CD4-positive, alpha-beta T cell (primary cell): ENCODE measurements around the gene C1QL4. TPM values are rescaled to one million over a fixed set of nuclear protein-coding genes. Genes with fewer than 3 reads are reported as not detected.

Source experiments
- ATAC-seq: fragments of 200-7000 bp; cut with Tn5 transposase; one replicate; pipeline ENCODE4 v1.10.0; 2022; ENCODE audit warnings: mild to moderate bottlenecking; ENCODE audit not compliant: poor library complexity
- CTCF ChIA-PET: fragments of 350-600 bp; sonication (Branson Sonifier 250); formaldehyde crosslinking; loops from one replicate; lab custom pipeline; 2021; ENCODE audit warnings: antibody characterized with exemption, inconsistent platforms; lab: Charles Lee
- POLR2A ChIA-PET: fragments of 350-600 bp; sonication (Branson Sonifier 250); formaldehyde crosslinking; loops from one replicate; lab custom pipeline; 2021; ENCODE audit warnings: antibody characterized with exemption, inconsistent platforms; lab: Charles Lee
- DNase-seq, 14 experiments: peaks; one replicate each; pipeline ENCODE4 v3.0.0-alpha.2; 2013 to 2020; ENCODE audit warnings: mixed read lengths in 2 of 14
- H3K27ac ChIP-seq, 2 donors: one replicate each; pipeline versions ENCODE4 v1.5.1 to v1.7.0; 2013; ENCODE audit warnings: low read length in 2 of 2, low read depth in 1 of 2, mild to moderate bottlenecking in 1 of 2
- H3K27me3 ChIP-seq, 2 experiments: 1 replicate in 1 of 2; 2 replicates in 1 of 2; pipeline versions ENCODE4 v1.6.1 to v1.7.0; 2013; ENCODE audit warnings: low read length in 2 of 2, control low read depth in 1 of 2, mild to moderate bottlenecking in 1 of 2, moderate library complexity in 1 of 2; ENCODE audit not compliant: insufficient read depth in 2 of 2, control insufficient read depth in 1 of 2
- H3K36me3 ChIP-seq: one replicate; pipeline ENCODE4 v1.6.1; 2013; ENCODE audit warnings: low read length, control low read depth; ENCODE audit not compliant: insufficient read depth
- H3K4me1 ChIP-seq: one replicate; pipeline ENCODE4 v1.6.1; 2013; ENCODE audit warnings: low read length, control low read depth; ENCODE audit not compliant: insufficient read depth
- H3K4me3 ChIP-seq: one replicate; pipeline ENCODE4 v1.5.1; 2013; ENCODE audit warnings: mild to moderate bottlenecking, low read length, moderate library complexity
- H3K9me3 ChIP-seq, 2 experiments: 1 replicate in 1 of 2; 2 replicates in 1 of 2; pipeline versions ENCODE4 v1.6.1 to v1.7.0; 2013; ENCODE audit warnings: low read length in 2 of 2, mild to moderate bottlenecking in 2 of 2, control low read depth in 1 of 2, moderate library complexity in 1 of 2; ENCODE audit not compliant: control insufficient read depth in 1 of 2, insufficient read depth in 1 of 2
- H3K27ac Mint-ChIP-seq: one replicate; pipeline ENCODE4 v1.8.0; 2020; ENCODE audit warnings: mixed read lengths
- H3K27me3 Mint-ChIP-seq: one replicate; pipeline ENCODE4 v1.8.0; 2021; ENCODE audit warnings: mixed read lengths
- H3K36me3 Mint-ChIP-seq: one replicate; pipeline ENCODE4 v1.8.0; 2021; ENCODE audit warnings: low read depth, mixed read lengths
- H3K4me1 Mint-ChIP-seq: one replicate; pipeline ENCODE4 v1.8.0; 2021; ENCODE audit warnings: low read depth, mixed read lengths
- H3K4me3 Mint-ChIP-seq: one replicate; pipeline ENCODE4 v1.8.0; 2020; ENCODE audit warnings: mild to moderate bottlenecking, mixed read lengths
- H3K9me3 Mint-ChIP-seq: one replicate; pipeline ENCODE4 v1.8.0; 2020; ENCODE audit warnings: mixed read lengths
- CTCF ChIP-seq: fragments of 200-600 bp; IDR thresholded peaks from one replicate; pipeline ENCODE4 v1.8.0; 2022; ENCODE audit warnings: antibody characterized with exemption, mild to moderate bottlenecking
- intact Hi-C, 2 experiments: fragments of 100-400 bp; cut with DNase I in 1 of 2; cut with micrococcal nuclease in 1 of 2; formaldehyde crosslinking; loops; one replicate each; pipeline versions ENCODE4 v1.15.1 to v1.9.0; 2023 to 2025; cut with DNase I, micrococcal nuclease
- total RNA-seq, 174 experiments: library from RNA in 2 of 174; stranded (reverse) in 2 of 174; gene quantifications; one replicate each; pipeline ENCODE4 v1.2.3 and lab custom pipeline; 2021 to 2026

C1QL4 gene
- total RNA-seq, 2 experiments from 2014 or later: not detected

GRCh38 chr12:49305762-49306510, 31.1 kb downstream of the C1QL4 start:
- Mint-ChIP-seq H3K4me3 (no peak overlapping the region), H3K27me3 (peaks cover 58% of the 10 kb centered on the region), H3K36me3 (no peaks in the 10 kb centered on the region), H3K27ac (no peak overlapping the region), H3K4me1 (no peaks in the 10 kb centered on the region), H3K9me3 (no peaks in the 10 kb centered on the region)
- ATAC-seq (no peak), DNase-seq (no peak)
- H3K27me3 ChIP-seq: peaks cover 4 to 5% of the 10 kb centered on the region in 2 experiments
- H3K36me3 ChIP-seq: no peaks in the 10 kb centered on the region
- ChIA-PET CTCF (no interaction called here), POLR2A (no interaction called here)
- H3K4me1 ChIP-seq: peaks cover 4% of the 10 kb centered on the region
- intact Hi-C loops: no loop called here
- no peaks in the 10 kb centered on the region for H3K9me3 ChIP-seq
- no peak for TF ChIP-seq CTCF
- no peak overlapping the region for H3K4me3 ChIP-seq
- no peak overlapping the region for H3K27ac ChIP-seq

GRCh38 chr12:49304161-49304560, 32.8 kb downstream of the C1QL4 start:
- intact Hi-C loops: no loop called here
- Histone ChIP-seq H3K4me3 (no peak overlapping the region), H3K4me1 (peaks cover 4% of the 10 kb centered on the region), H3K36me3 (no peaks in the 10 kb centered on the region), H3K27me3 (peaks cover 0 to 5% of the 10 kb centered on the region in 2 experiments), H3K27ac (no peak overlapping the region), H3K9me3 (no peaks in the 10 kb centered on the region)
- Mint-ChIP-seq H3K9me3 (no peaks in the 10 kb centered on the region), H3K36me3 (no peaks in the 10 kb centered on the region), H3K4me1 (no peaks in the 10 kb centered on the region), H3K4me3 (no peak overlapping the region), H3K27me3 (peaks cover 54% of the 10 kb centered on the region), H3K27ac (no peak overlapping the region)
- ChIA-PET POLR2A (no interaction called here), CTCF (no interaction called here)
- no peak for ATAC-seq
- TF ChIP-seq CTCF: no peak
- DNase-seq: no peak

- intact Hi-C loops: no loop called here
- ATAC-seq (no peak), DNase-seq (no peak)
- peaks cover 60% of the 10 kb centered on the region for H3K27me3 Mint-ChIP-seq
- H3K4me3 Mint-ChIP-seq: no peak overlapping the region
- no peaks in the 10 kb centered on the region for H3K9me3 Mint-ChIP-seq
- Histone ChIP-seq H3K9me3 (peaks cover 0 to 6% of the 10 kb centered on the region in 2 experiments), H3K4me1 (peaks cover 16% of the 10 kb centered on the region), H3K36me3 (no peaks in the 10 kb centered on the region), H3K27ac (no peak overlapping the region), H3K4me3 (no peak overlapping the region), H3K27me3 (peaks cover 21 to 27% of the 10 kb centered on the region in 2 experiments)
- POLR2A ChIA-PET: no interaction called here
- CTCF ChIA-PET: no interaction called here
- H3K36me3 Mint-ChIP-seq: no peaks in the 10 kb centered on the region
- no peak overlapping the region for H3K27ac Mint-ChIP-seq
- no peak for TF ChIP-seq CTCF
- H3K4me1 Mint-ChIP-seq: peaks cover 16% of the 10 kb centered on the region
Measured at GRCh38 chr12:49301760-49302159, 35.2 kb downstream of the C1QL4 start.
